ENCODE measurements around the gene CHRNA1.
"Not testable (repeated sequence)": the region's sequence is repeated elsewhere in the genome, so short reads cannot be mapped to it uniquely, and the experiment has no call there.

The CHRNA1 gene

GRCh38 chr2:174716785-174717184 lies 47.5 kb downstream of the CHRNA1 start:
- DNase-seq (ENCODE audit: low read depth), result no peak

GRCh38 chr2:174713686-174714085 lies 50.6 kb downstream of the CHRNA1 start:
- no peak for DNase-seq (ENCODE audit: low read depth)

GRCh38 chr2:174711206-174711605 lies 53.1 kb downstream of the CHRNA1 start:
- DNase-seq (ENCODE audit: low read depth), result no peak

- not testable (repeated sequence) for DNase-seq (ENCODE audit: low read depth)
Observed at GRCh38 chr2:174709416-174710004, 54.8 kb downstream of the CHRNA1 start.

GRCh38 chr2:174708713-174709112 lies 55.6 kb downstream of the CHRNA1 start:
- DNase-seq (ENCODE audit: low read depth), result no peak

- DNase-seq (ENCODE audit: low read depth), result no peak
Observed at GRCh38 chr2:174705321-174705720, 59.0 kb downstream of the CHRNA1 start.

GRCh38 chr2:174704642-174705041 lies 59.6 kb downstream of the CHRNA1 start:
- no peak for DNase-seq (ENCODE audit: low read depth)

- no peak for DNase-seq (ENCODE audit: low read depth)
Observed at GRCh38 chr2:174704061-174704460, 60.2 kb downstream of the CHRNA1 start.

- DNase-seq (ENCODE audit: low read depth), result no peak
Observed at GRCh38 chr2:174703430-174703829, 60.8 kb downstream of the CHRNA1 start.

- DNase-seq (ENCODE audit: low read depth), result no peak
Observed at GRCh38 chr2:174702541-174702940, 61.7 kb downstream of the CHRNA1 start.

GRCh38 chr2:174699993-174700766 lies 64.1 kb downstream of the CHRNA1 start:
- DNase-seq (ENCODE audit: low read depth), result peak; percentile 16
